Colonic mucosa (tissue), 4 donors: ENCODE results near the gene WWOX. TPM values are rescaled to one million over a fixed set of nuclear protein-coding genes. Genes with fewer than 3 reads are reported as not detected.

Source experiments
- DNase-seq: peaks from one replicate; pipeline ENCODE4 v3.0.0-alpha.2; 2020
- H3K27ac ChIP-seq: fragments of 200-600 bp; one replicate; pipeline ENCODE4 v1.8.0; 2021
- H3K27me3 ChIP-seq: fragments of 200-600 bp; one replicate; pipeline ENCODE4 v1.8.0; 2021
- H3K36me3 ChIP-seq: fragments of 200-600 bp; one replicate; pipeline ENCODE4 v1.8.0; 2021
- H3K4me1 ChIP-seq: fragments of 200-600 bp; one replicate; pipeline ENCODE4 v1.8.0; 2021; ENCODE audit warnings: mild to moderate bottlenecking
- H3K4me3 ChIP-seq: fragments of 200-600 bp; one replicate; pipeline ENCODE4 v1.8.0; 2021
- H3K9ac ChIP-seq, 2 donors: one replicate each; pipeline ENCODE4 v1.7.0; 2013; ENCODE audit warnings: control low read depth in 2 of 2, low read depth in 2 of 2, low read length in 2 of 2
- H3K9me3 ChIP-seq: fragments of 200-600 bp; one replicate; pipeline ENCODE4 v1.8.0; 2021
- intact Hi-C: fragments of 100-400 bp; cut with DNase I; formaldehyde crosslinking; loops from one replicate; pipeline ENCODE4 v1.14.1; 2022
- total RNA-seq, 2 donors: library from RNA; stranded (reverse); fragmentation: NEBNext Ultra II Directional in 1 of 2; extraction: Animal tissue kit (Norgen Biotek cat#: 25700) in 1 of 2; gene quantifications; one replicate each; pipeline ENCODE4 v1.2.1, GENCODE V29; 2021
- TF ChIP-seq, protein P1 (sequence below): fragments of 200-600 bp; IDR thresholded peaks from one replicate; pipeline ENCODE4 v1.8.0; 2022; ENCODE audit warnings: antibody characterized with exemption, mild to moderate bottlenecking
- donor health status: healthy.
- donor health status: DM: no; HTN: no; CAD: no.
- donor health status: DM: no; HTN: no; CAD: no.

WWOX gene
- total RNA-seq, 2 donors from 2014 or later, result 7.2 to 11.0 TPM

- no peaks in the 10 kb centered on the region for H3K4me1 ChIP-seq
- TF ChIP-seq, protein P1, sequence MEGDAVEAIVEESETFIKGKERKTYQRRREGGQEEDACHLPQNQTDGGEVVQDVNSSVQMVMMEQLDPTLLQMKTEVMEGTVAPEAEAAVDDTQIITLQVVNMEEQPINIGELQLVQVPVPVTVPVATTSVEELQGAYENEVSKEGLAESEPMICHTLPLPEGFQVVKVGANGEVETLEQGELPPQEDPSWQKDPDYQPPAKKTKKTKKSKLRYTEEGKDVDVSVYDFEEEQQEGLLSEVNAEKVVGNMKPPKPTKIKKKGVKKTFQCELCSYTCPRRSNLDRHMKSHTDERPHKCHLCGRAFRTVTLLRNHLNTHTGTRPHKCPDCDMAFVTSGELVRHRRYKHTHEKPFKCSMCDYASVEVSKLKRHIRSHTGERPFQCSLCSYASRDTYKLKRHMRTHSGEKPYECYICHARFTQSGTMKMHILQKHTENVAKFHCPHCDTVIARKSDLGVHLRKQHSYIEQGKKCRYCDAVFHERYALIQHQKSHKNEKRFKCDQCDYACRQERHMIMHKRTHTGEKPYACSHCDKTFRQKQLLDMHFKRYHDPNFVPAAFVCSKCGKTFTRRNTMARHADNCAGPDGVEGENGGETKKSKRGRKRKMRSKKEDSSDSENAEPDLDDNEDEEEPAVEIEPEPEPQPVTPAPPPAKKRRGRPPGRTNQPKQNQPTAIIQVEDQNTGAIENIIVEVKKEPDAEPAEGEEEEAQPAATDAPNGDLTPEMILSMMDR, result no peak
- no peaks in the 10 kb centered on the region for H3K36me3 ChIP-seq
- H3K27me3 ChIP-seq, result no peaks in the 10 kb centered on the region
- H3K9ac ChIP-seq, result no peak overlapping the region
- H3K27ac ChIP-seq, result no peak overlapping the region
- no peak for DNase-seq
- no peaks in the 10 kb centered on the region for H3K9me3 ChIP-seq
- intact Hi-C loops, result no loop called here
- H3K4me3 ChIP-seq, result no peak overlapping the region
These were observed 638.2 kb downstream of the WWOX start for GRCh38 chr16:78737630-78738029.

GRCh38 chr16:78738557-78738956, 639.1 kb downstream of the WWOX start:
- H3K36me3 ChIP-seq, result no peaks in the 10 kb centered on the region
- H3K4me3 ChIP-seq, result no peak overlapping the region
- no peak overlapping the region for H3K9ac ChIP-seq
- H3K27me3 ChIP-seq, result no peaks in the 10 kb centered on the region
- TF ChIP-seq, protein P1, result no peak
- DNase-seq, result no peak
- no peaks in the 10 kb centered on the region for H3K9me3 ChIP-seq
- peaks cover under 1% of the 10 kb centered on the region for H3K4me1 ChIP-seq
- H3K27ac ChIP-seq, result no peak overlapping the region
- intact Hi-C loops, result no loop called here

GRCh38 chr16:78740269-78740668, 640.8 kb downstream of the WWOX start:
- intact Hi-C loops, result no loop called here
- no peak overlapping the region for H3K4me3 ChIP-seq
- DNase-seq, result no peak
- no peak overlapping the region for H3K27ac ChIP-seq
- peaks cover 5% of the 10 kb centered on the region for H3K4me1 ChIP-seq
- no peak overlapping the region for H3K9ac ChIP-seq
- H3K27me3 ChIP-seq, result no peaks in the 10 kb centered on the region
- TF ChIP-seq, protein P1, result no peak
- H3K36me3 ChIP-seq, result no peaks in the 10 kb centered on the region
- H3K9me3 ChIP-seq, result no peaks in the 10 kb centered on the region

DNA sequence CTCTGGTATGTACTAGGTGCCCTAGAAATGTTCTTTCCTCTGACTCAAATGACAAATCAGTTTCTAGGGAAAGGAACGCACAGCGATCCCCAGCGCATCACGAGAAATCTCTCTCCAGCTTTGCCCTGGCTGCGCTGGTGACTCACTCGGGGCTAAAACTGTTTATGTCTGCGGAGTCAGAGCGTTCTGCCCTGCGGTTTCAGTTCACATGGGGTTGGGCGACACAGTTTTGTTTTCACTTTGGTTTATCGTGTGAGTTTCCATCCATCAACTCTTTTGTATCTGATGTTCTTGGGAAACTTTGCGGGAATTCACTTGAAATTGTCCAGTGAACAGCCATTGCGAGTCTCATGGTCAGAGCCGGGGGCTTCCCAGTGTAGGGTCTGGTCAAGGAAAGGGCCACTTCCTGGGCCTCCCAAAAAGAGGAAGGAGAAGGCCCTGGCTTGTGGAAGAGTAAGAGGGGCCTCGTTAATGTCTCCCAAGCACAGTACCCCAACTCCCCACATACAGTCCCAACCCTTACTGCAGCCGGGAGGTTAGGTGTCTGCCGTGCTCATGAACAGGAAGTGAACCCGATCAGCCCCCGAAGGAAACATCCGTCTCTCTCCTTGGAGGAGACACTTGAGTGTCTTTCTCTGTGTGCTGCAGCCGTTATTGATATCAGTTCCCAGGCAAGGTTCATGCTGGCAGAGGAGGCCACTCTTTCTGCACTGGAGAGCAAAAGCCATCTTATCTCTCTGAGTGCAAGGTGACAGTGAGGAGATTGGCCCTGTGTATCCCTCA, 643.2 kb downstream of the WWOX start:
- H3K27ac ChIP-seq, result peak overlapping the region; percentile 61
- H3K36me3 ChIP-seq, result no peaks in the 10 kb centered on the region
- TF ChIP-seq, protein P1, result no peak
- no peaks in the 10 kb centered on the region for H3K27me3 ChIP-seq
- no peak overlapping the region for H3K4me3 ChIP-seq
- H3K4me1 ChIP-seq, result peaks cover 5% of the 10 kb centered on the region
- peak overlapping the region; percentile 19 to 44 for H3K9ac ChIP-seq
- peak; percentile 47 for DNase-seq
- intact Hi-C loops, result no loop called here
- H3K9me3 ChIP-seq, result no peaks in the 10 kb centered on the region

DNA sequence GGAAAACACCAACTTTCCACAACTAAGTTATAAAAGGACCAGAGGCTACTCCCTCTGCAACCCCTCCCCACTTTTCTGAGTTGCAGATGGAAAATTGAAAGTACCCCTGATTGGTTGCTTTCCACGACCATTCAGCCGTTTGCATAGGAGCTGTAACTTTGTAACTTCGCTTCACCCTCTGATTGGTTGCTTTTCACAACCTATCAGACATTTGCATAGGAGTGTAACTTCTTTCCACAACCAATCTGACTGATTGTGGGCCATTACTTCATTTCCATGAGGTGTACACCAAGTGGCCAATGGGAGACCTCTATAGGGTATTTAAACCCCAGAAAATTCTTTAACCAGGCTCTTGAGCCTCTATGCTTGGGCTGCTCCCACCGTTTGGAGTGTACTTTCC, 644.1 kb downstream of the WWOX start:
- Histone ChIP-seq H3K4me3 (no peak overlapping the region), H3K27ac (peak overlapping the region; percentile 61), H3K36me3 (no peaks in the 10 kb centered on the region), H3K9ac (peak overlapping the region in 1 of 2 donors; percentile 49), H3K27me3 (no peaks in the 10 kb centered on the region), H3K9me3 (no peaks in the 10 kb centered on the region), H3K4me1 (peaks cover 5% of the 10 kb centered on the region)
- intact Hi-C loops, result no loop called here
- DNase-seq, result no peak
- TF ChIP-seq, protein P1, result no peak
